ENCODE results near the gene SLC22A31. TPM values are rescaled to one million over a fixed set of nuclear protein-coding genes. Genes with fewer than 3 reads are reported as not detected.

Gene SLC22A31
- total and polyA plus RNA-seq, 9 of the 15 experiments (the other 6 are each of a cell fraction or from before 2014, with no cell fraction given) = 0.29 to 2.2 (median 0.47) TPM; not detected in 3

DNA sequence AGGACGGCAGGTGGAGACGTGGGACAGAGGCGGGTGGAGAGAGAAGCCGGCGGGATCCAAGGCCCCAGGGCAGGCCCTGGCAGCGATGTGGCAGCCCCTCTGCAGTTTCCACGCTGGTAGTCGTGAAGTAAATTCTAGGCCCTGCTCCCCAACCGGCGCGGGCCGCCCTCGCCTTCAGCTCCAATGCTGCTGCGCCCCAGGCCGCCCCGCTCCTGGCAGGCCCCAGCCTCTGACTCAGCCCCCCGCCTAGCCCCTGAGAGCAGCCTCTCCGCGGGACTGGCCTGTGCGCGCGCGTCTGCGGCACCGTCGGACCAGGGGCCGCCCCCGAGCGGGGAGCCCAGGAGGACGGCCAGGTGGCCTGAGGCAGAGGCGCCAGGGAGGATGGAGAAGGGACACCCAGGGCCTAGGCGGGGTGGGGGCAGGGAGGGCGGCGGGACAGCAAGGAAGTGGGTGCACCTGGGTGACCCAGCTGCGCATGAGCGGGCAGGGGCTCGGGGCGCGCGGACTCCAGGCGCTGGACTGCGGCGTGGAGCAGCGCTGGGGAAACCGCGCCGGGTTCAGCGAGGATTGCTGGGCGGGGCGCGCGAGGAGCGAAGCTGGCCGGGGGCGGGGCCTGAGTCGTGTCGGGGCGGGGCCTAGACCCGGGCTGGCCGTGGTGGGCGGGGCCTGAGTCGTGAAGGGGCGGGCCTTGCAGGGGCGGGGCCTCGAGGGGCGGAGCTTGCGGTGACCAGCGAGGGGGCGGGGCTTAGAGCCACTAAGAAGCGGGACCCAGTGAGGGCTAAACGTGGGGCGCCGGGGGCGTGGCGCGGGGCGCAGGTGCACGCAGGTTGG lies 46.8 kb upstream of the SLC22A31 start (continued):
- TF ChIP-seq, protein P1, sequence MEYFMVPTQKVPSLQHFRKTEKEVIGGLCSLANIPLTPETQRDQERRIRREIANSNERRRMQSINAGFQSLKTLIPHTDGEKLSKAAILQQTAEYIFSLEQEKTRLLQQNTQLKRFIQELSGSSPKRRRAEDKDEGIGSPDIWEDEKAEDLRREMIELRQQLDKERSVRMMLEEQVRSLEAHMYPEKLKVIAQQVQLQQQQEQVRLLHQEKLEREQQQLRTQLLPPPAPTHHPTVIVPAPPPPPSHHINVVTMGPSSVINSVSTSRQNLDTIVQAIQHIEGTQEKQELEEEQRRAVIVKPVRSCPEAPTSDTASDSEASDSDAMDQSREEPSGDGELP (CRISPR knock-in tag; IDR thresholded peaks at IDR 0.05; ENCODE audit: borderline replicate concordance) = peak; percentile 43; the same call in 1 of the 2 replicates
- peak; percentile 54 for TF ChIP-seq ZFX (CRISPR knock-in tag; IDR thresholded peaks at IDR 0.05)
- TF ChIP-seq PCBP2 (IDR thresholded peaks at IDR 0.05; ENCODE audit: low read depth, low read length, poor library complexity, severe bottlenecking) = no peak
- TF ChIP-seq HDAC1 (IDR thresholded peaks at IDR 0.05) = 0 out of 4 replicates have a peak, but pooled peaks of 1 of the 2 experiments have one; percentile 29
- no peak for TF ChIP-seq ZNF282 (CRISPR knock-in tag; IDR thresholded peaks at IDR 0.05)
- peak; percentile 54; the same call in 1 of the 2 replicates for TF ChIP-seq ZNF263 (CRISPR knock-in tag; IDR thresholded peaks at IDR 0.05; ENCODE audit: borderline replicate concordance)
- TF ChIP-seq MAZ (CRISPR knock-in tag; conservative IDR thresholded peaks at IDR 0.05 in 1 of 2, IDR thresholded peaks at IDR 0.05 in 1 of 2) = peak in 1 of 2 experiments; percentile 37; a peak in 1 of 4 replicates
- TF ChIP-seq CTBP1 (IDR thresholded peaks at IDR 0.05; ENCODE audit: borderline replicate concordance) = peak; percentile 32; the same call in 1 of the 2 replicates
- TF ChIP-seq, protein P2, sequence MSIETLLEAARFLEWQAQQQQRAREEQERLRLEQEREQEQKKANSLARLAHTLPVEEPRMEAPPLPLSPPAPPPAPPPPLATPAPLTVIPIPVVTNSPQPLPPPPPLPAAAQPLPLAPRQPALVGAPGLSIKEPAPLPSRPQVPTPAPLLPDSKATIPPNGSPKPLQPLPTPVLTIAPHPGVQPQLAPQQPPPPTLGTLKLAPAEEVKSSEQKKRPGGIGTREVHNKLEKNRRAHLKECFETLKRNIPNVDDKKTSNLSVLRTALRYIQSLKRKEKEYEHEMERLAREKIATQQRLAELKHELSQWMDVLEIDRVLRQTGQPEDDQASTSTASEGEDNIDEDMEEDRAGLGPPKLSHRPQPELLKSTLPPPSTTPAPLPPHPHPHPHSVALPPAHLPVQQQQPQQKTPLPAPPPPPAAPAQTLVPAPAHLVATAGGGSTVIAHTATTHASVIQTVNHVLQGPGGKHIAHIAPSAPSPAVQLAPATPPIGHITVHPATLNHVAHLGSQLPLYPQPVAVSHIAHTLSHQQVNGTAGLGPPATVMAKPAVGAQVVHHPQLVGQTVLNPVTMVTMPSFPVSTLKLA (conservative IDR thresholded peaks at IDR 0.05) = peak in 1 of 2 experiments; percentile 55; a peak in 2 of 4 replicates
- TF ChIP-seq, protein P3, sequence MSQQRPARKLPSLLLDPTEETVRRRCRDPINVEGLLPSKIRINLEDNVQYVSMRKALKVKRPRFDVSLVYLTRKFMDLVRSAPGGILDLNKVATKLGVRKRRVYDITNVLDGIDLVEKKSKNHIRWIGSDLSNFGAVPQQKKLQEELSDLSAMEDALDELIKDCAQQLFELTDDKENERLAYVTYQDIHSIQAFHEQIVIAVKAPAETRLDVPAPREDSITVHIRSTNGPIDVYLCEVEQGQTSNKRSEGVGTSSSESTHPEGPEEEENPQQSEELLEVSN (IDR thresholded peaks at IDR 0.05; ENCODE audit: borderline replicate concordance in 1 of 2, extremely low read depth in 1 of 2, insufficient read depth in 1 of 2, insufficient read length in 1 of 2, low read depth in 1 of 2, low read length in 1 of 2, poor library complexity in 1 of 2, severe bottlenecking in 1 of 2) = peak; percentile 29 to 64
- no peak for TF ChIP-seq SMARCA5 (IDR thresholded peaks at IDR 0.05)
- peak; percentile 53 for TF ChIP-seq SUPT5H (IDR thresholded peaks at IDR 0.05)
- TF ChIP-seq PCBP1 (IDR thresholded peaks at IDR 0.05; ENCODE audit: low read depth, low read length, poor library complexity, severe bottlenecking) = peak; percentile 94
- peak; percentile 20; the same call in 1 of the 2 replicates for TF ChIP-seq MYC (IDR thresholded peaks at IDR 0.05; ENCODE audit: low read depth, low read length)
- TF ChIP-seq MYC (CRISPR knock-in tag; IDR thresholded peaks at IDR 0.05; ENCODE audit: borderline replicate concordance, low read depth) = no peak
- TF ChIP-seq RBM39 (optimal IDR thresholded peaks at IDR 0.05; ENCODE audit: low read depth, low read length) = no peak
- TF ChIP-seq POLR2A (conservative IDR thresholded peaks at IDR 0.05) = peak; percentile 26; the same call in 1 of the 2 replicates
- no peak for TF ChIP-seq KAT8 (IDR thresholded peaks at IDR 0.05; ENCODE audit: low read depth)
- TF ChIP-seq NRF1 (conservative IDR thresholded peaks at IDR 0.05 in 1 of 2, IDR thresholded peaks at IDR 0.05 in 1 of 2) = peak; percentile 79 to 80
- no peak for TF ChIP-seq MEIS2 (IDR thresholded peaks at IDR 0.05; ENCODE audit: partially characterized antibody)
- TF ChIP-seq, protein P4, sequence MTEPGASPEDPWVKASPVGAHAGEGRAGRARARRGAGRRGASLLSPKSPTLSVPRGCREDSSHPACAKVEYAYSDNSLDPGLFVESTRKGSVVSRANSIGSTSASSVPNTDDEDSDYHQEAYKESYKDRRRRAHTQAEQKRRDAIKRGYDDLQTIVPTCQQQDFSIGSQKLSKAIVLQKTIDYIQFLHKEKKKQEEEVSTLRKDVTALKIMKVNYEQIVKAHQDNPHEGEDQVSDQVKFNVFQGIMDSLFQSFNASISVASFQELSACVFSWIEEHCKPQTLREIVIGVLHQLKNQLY (CRISPR knock-in tag; conservative IDR thresholded peaks at IDR 0.05) = no peak
- peak; percentile 60; the same call in 1 of the 2 replicates for TF ChIP-seq ZBTB7A (IDR thresholded peaks at IDR 0.05; ENCODE audit: borderline replicate concordance, control insufficient read depth, low read depth, low read length)
- no peak for TF ChIP-seq ZFP30 (CRISPR knock-in tag; IDR thresholded peaks at IDR 0.05; ENCODE audit: borderline replicate concordance)
